Right ventricle myocardium inferior (tissue), 1 donor: ENCODE measurements around the gene SFTPA1. TPM values are rescaled to one million over a fixed set of nuclear protein-coding genes. Genes with fewer than 3 reads are reported as not detected.
"Not testable (repeated sequence)": the region's sequence is repeated elsewhere in the genome, so short reads cannot be mapped to it uniquely, and the experiment has no call there.

Experiments
- ATAC-seq: fragments of 200-7000 bp; cut with Tn5 transposase; one replicate; pipeline ENCODE4 v1.9.1; 2020; ENCODE audit warnings: mild to moderate bottlenecking, moderate library complexity
- DNase-seq: peaks from one replicate; pipeline ENCODE4 v3.0.0; 2021; ENCODE audit errors: missing footprints
- intact Hi-C: fragments of 100-400 bp; cut with DNase I; formaldehyde crosslinking; loops from one replicate; pipeline ENCODE4 v1.11.0; 2022
- total RNA-seq: library from RNA; stranded (reverse); fragmentation: NEBNext Ultra II Directional; extraction: Animal tissue kit (Norgen Biotek cat#: 25700); gene quantifications from one replicate; pipeline ENCODE4 v1.2.1, GENCODE V29; 2021
- donor health status: DM: no; HTN: yes; CAD: no; lungs with severe emphysema.

Gene SFTPA1
- total RNA-seq, 1 donor from 2014 or later: 0.24 TPM

DNA sequence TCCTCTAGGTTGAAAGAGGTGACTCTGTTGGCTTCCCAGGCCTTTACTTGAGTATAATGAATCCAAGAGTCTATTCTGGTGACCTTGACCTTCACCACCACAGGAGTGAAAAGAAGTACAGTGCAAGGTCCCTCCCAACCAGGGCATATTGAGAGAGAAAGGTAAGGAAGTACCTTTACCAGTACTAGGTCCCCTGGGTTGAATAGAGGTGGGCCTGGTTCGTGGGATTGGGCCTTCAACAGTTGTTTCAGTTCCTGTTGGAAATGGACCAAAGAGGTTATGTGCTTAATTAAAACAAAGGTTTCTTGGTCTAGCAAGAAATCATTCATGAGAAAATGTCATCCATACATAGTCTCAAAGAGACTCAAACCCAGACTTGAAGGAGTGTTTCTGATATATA lies 6.4 kb upstream of the SFTPA1 start:
- intact Hi-C loops: loop anchor here (10.0 kb wide), 1 partner anchor 229 kb away; no protein-coding TSS in a partner anchor
- DNase-seq: no peak
- no peak for ATAC-seq

DNA sequence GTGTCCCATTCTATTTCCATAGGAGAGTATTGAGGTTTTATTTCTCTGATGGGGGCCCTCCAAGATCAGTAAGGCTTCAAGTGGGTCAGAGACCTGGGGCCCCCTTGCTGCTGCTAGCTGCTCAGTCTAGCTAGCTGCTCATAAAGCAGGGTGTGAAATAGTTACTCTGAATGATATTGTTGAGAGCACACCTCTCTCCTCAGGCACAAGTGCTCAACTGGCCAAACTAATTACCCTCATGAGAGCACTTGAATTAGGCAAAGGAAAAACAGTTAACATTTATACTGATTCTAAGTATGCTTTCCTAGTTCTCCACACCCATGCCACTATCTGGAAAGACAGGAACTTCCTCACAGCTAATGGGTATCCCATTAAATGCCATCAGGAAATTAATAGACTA lies 5.4 kb upstream of the SFTPA1 start:
- ATAC-seq (no peak), DNase-seq (no peak)
- intact Hi-C loops: loop anchor here (10.0 kb wide), 1 partner anchor 231 kb away; no protein-coding TSS in a partner anchor

GRCh38 chr10:79608505-79609375 lies 2.0 kb upstream of the SFTPA1 start:
- ATAC-seq: no peak
- no peak for DNase-seq
- intact Hi-C loops: loop anchor here (10.0 kb wide), 1 partner anchor 234 kb away; no protein-coding TSS in a partner anchor

DNA sequence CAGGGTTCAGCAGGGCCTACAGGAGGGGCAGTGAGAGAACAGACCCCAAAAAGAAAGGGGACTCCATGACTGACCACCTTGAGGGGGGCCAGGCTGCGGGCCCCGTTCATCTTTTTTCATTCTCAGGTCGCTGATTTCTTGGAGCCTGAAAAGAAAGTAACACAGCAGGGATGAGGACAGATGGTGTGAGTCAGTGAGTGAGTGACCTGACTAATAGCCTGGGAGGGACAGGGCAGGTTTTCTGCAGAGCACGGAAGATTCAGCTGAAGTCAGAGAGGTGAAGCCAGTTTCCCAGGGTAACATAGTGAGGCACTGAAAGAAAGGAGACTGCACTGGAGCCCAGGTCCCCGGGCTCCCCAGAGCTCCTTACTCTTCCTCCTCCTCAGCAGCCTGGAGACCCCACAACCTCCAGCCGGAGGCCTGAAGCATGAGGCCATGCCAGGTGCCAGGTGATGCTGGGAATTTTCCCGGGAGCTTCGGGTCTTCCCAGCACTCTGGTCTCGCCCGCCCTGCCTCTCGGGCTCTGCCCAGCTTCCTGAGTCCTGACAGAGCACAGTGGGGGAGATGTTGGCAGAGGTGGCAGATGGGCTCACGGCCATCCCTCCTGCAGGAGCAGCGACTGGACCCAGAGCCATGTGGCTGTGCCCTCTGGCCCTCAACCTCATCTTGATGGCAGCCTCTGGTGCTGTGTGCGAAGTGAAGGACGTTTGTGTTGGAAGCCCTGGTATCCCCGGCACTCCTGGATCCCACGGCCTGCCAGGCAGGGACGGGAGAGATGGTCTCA lies 646 bp downstream of the SFTPA1 start:
- DNase-seq, ATAC-seq, intact Hi-C loops: not testable (repeated sequence)

DNA sequence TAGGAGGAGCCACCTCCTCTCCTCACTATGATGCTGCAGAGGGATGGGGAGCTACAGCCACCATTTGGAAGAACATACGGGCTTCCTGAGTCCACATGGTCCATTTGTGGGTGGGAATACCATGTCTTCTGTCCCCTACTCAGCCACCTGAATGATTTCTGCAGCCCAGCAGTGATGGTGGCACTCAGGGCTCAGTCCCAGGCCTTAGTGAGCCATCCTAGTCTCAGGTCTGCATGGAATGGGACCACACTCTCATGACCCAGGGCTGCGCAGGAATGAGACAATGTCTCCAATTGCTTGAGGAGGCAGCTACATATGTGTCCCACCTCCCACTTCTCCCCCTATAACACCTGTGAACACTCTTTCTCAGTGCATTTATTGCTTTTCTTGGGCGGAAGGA lies 4.8 kb downstream of the SFTPA1 start:
- intact Hi-C loops: no loop called here
- no peak for DNase-seq
- no peak for ATAC-seq

DNA sequence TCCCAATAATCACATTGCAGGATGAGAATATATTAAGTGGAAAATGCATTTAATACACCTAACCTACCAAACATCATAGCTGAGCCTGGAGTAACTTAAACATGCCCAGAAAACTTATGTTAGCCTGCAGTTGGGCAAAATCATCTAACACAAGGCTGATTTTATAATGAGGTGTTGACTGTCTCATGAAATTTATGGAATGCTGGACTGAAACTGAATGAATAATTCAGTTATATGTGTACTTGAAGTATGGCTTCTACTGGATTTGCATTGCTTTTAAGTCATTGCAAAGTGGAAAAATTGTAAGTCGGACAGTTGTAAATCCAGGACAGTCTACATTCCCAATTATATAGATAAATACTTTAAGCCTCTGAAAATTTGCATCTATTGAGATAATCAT lies 5.4 kb downstream of the SFTPA1 start:
- ATAC-seq (no peak), DNase-seq (no peak)
- intact Hi-C loops: no loop called here

- ATAC-seq, intact Hi-C loops, DNase-seq: not testable (repeated sequence)
Observed at GRCh38 chr10:79623663-79624062, 12.9 kb downstream of the SFTPA1 start.

DNA sequence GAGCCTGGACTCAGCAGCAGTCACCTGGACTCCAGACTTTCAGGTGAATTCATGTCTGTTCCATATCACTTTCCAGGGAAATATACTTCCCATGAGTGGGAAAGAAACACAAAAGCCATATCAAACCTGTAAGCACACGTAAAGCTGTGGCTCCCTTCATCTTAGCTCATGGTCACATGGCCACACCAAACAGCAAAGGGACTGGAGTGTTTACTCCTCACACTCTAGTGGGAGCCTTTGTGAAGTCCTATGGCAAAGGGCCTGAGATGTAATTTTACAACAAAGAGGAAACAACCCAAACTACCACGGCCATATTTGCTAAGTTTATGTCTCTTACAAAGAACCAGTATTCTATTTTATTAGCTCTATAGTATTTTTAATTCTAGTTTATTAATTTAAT lies 16.3 kb downstream of the SFTPA1 start:
- ATAC-seq (no peak), DNase-seq (no peak)
- intact Hi-C loops: no loop called here

DNA sequence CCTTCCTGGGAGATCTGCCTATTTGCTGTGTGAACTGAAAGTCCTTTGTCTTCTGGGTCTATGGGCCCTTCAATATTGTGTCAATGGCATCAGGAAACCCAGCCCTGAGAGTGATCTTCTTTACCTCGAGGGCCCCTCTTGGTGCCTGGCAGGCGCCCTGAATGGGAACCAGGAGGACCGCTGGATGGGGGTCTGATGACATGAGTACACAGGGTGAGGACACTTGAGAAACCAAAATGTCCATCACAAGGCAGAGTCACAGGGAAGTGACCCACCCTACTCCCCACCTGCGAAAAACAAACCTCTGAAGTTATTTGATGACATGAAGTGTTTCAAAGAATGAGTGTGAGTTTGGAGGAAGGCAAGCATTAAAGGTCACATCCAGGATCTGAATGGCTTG lies 17.3 kb downstream of the SFTPA1 start:
- ATAC-seq (no peak), DNase-seq (no peak)
- intact Hi-C loops: no loop called here

DNA sequence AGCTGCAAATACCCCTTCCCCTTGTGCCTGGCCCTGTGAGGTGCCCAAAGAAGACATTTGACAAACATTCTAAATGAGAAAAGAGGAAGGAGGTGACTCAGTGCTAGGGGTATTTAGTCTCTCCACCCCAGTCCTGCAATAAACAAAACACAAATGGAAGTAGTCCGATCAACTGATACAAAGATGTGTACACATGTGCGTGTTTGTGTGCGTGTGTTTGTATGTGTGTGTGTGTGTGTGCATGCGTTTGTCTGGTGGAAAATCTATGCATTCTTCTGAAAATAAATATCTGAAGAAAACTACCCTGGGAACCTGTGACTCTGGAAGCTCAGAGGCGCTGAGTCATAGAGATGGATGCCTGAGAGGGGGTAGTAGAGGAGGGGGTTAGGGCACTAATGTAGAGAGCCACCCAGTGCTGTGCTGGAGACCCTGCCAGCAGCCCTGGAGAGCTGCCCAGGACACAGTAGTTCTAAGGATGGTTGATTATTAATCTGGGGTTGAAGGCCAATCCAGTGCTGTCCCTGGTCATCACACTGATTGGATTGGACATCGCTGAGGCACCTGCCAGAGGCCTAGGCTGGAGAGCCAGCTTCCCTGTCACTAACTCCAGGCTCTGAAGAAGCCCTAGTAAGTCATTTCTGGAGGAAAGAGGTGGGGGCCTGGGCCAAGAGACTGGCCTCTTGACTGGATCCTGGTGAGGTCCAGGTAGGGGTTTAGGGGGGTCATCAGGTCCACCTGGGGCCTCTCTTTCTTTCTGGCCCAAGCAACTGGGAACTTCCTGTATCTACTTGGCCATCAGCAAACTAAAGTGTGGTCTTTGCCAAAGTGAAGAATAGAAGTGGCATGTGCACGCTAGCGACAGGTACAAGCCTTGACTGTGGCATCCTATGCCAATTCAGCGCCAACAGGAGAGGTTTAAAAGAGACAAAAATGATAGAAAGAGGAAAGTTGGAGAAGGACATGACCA lies 18.5 kb downstream of the SFTPA1 start:
- DNase-seq (no peak), ATAC-seq (no peak)
- intact Hi-C loops: no loop called here

- ATAC-seq (no peak), DNase-seq (no peak)
- intact Hi-C loops: no loop called here
Observed at GRCh38 chr10:79629955-79630327, 19.2 kb downstream of the SFTPA1 start.

DNA sequence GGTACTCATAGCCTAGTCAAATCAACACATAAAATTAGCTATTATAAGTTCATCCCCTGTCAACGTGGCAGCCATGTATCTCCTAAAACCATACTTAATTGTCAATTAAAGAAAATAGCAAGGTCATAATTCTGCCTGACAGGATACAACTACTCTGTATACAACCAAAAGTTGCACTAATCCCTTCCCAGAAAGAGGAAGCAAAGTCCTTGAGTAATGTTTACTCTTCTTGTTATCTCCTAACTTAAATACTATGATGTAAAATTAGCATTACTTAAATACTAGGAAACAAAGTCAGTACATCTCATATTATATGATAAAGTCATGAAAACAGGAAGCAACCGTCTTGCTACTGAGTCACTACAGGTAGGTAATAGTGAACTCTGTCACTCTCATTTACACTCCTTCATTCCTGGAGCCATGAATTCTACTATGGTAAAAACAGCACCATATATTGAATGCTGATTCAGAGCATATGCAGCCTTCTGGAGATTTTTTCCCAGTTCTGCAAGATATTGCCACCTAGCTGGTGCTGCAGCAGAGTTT lies 26.0 kb downstream of the SFTPA1 start:
- DNase-seq, ATAC-seq, intact Hi-C loops: not testable (repeated sequence)

DNA sequence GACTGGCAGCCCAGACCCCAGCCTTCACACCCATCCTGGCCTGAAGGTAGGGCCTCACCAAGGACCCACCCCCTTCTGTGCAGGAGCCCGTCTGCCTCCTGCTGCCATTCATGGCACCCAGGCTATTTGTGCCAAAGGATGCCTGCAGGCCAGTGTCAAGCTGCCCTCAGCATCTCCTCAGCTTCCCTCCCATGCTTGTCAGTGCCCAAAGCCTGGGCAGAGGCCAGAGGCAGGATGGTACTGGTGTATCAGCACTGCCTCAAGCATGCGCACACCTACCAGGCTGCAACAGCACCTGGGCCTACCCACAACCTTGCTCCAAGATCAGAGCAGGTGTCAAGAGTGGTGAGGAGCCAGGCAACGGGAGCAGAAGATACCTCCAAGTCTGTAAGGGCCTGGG lies 27.6 kb downstream of the SFTPA1 start:
- intact Hi-C loops: no loop called here
- DNase-seq (no peak), ATAC-seq (no peak)

DNA sequence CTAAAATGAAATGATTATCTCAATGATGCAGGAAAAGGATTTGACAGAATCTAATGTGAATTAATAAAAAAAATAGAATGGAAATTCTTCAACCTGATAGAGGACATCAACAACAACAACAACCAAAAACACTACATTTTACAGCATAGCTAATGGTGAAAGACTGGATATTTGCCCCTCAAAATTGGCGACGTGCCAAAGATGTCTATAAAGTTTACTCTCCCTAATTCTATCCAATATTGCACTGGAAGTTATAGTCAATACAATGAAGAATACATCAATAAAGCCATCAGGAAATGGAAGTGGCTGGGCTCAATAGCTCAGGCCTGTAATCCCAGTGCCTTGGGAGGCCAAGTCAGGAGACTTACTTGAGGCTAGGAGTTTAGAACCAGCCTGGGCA lies 42.0 kb downstream of the SFTPA1 start:
- intact Hi-C loops, DNase-seq, ATAC-seq: not testable (repeated sequence)

DNA sequence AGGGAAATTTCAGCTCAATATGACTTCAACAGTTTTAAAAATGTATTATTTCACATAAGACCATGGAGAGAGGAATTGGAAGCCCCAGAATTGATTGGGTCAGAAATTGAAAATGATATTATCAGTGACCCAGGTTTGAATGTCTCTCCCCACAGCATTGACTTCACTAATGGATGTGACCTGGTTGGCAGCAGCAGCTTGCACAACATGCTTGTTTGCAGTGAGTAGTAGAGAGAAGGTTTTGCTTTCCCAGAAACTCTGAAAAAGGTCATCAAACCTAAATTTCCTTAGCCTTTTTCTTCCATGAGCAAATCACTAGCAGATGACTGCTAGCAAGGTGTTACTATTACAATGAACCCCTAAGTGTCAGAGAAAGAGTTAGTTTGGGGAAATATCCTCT lies 52.5 kb downstream of the SFTPA1 start:
- intact Hi-C loops, DNase-seq, ATAC-seq: not testable (repeated sequence)

- intact Hi-C loops, DNase-seq, ATAC-seq: not testable (repeated sequence)
Observed at GRCh38 chr10:79664686-79665085, 53.9 kb downstream of the SFTPA1 start.
